ENCODE results near the gene PCBP1. TPM values are rescaled to one million over a fixed set of nuclear protein-coding genes. Genes with fewer than 3 reads are reported as not detected.

Gene PCBP1
- total and polyA plus RNA-seq, 3 donors from 2014 or later: 144 to 270 (median 200) TPM

GRCh38 chr2:70111752-70112591, 24.7 kb downstream of the PCBP1 start:
- no peaks in the 10 kb centered on the region for H3K27me3 ChIP-seq
- H3K4me3 ChIP-seq: no peak overlapping the region
- no peak for DNase-seq
- no peaks in the 10 kb centered on the region for H3K36me3 ChIP-seq (ENCODE audit: low read depth, missing control alignments)
- H3K9me3 ChIP-seq: no peaks in the 10 kb centered on the region
- intact Hi-C loops (cut with DNase I; ENCODE audit: low total_unique reads): no loop called here
- no peak for TF ChIP-seq CTCF (IDR thresholded peaks at IDR 0.05)
- TF ChIP-seq POLR2A (IDR thresholded peaks at IDR 0.05): no peak
- WGBS, 2 donors: 82 to 86% methylated on average over 7 of the region's 7 CpGs
- H3K4me1 ChIP-seq: peaks cover 13% of the 10 kb centered on the region
- peak overlapping the region in 1 of 2 donors; percentile 35 for H3K27ac ChIP-seq

GRCh38 chr2:70113359-70114070, 26.2 kb downstream of the PCBP1 start:
- H3K4me1 ChIP-seq: peaks cover 16% of the 10 kb centered on the region
- TF ChIP-seq POLR2A (IDR thresholded peaks at IDR 0.05) (no peak), CTCF (IDR thresholded peaks at IDR 0.05) (no peak)
- no peak overlapping the region for H3K27ac ChIP-seq
- no peak for DNase-seq
- H3K27me3 ChIP-seq: no peaks in the 10 kb centered on the region
- 94% methylated on average over 4 of the region's 4 CpGs for WGBS, 2 donors
- no peaks in the 10 kb centered on the region for H3K9me3 ChIP-seq
- H3K4me3 ChIP-seq: no peak overlapping the region
- intact Hi-C loops (cut with DNase I; ENCODE audit: low total_unique reads): no loop called here
- H3K36me3 ChIP-seq (ENCODE audit: low read depth, missing control alignments): no peaks in the 10 kb centered on the region

- peaks cover 16% of the 10 kb centered on the region for H3K4me1 ChIP-seq
These were observed 28.6 kb downstream of the PCBP1 start for GRCh38 chr2:70115646-70116442.

More at GRCh38 chr2:70115646-70116442, 28.6 kb downstream of the PCBP1 start:
- intact Hi-C loops (cut with DNase I; ENCODE audit: low total_unique reads): no loop called here
- Histone ChIP-seq H3K27ac (no peak overlapping the region), H3K9me3 (no peaks in the 10 kb centered on the region), H3K27me3 (no peaks in the 10 kb centered on the region), H3K4me3 (no peak overlapping the region), H3K36me3 (ENCODE audit: low read depth, missing control alignments) (no peaks in the 10 kb centered on the region)
- WGBS, 2 donors: 61 to 82% methylated on average over 7 to 8 of the region's 8 CpGs
- peak; percentile 34 for DNase-seq
- no peak for TF ChIP-seq POLR2A (IDR thresholded peaks at IDR 0.05)
- no peak for TF ChIP-seq CTCF (IDR thresholded peaks at IDR 0.05)
